Esophagus squamous epithelium (tissue), 5 donors: Measurements from ENCODE around the gene MEGF9. TPM values are rescaled to one million over a fixed set of nuclear protein-coding genes. Genes with fewer than 3 reads are reported as not detected.

Experiments
- DNase-seq: peaks from one replicate; lab custom pipeline; 2025; lab: John Stamatoyannopoulos, UW
- H3K27ac ChIP-seq, 4 donors: fragments of 200-600 bp; sonication (generic); one replicate each; pipeline ENCODE4 v1.5.1; 2016 to 2019; ENCODE audit warnings: mild to moderate bottlenecking in 1 of 4
- H3K27me3 ChIP-seq, 4 donors: fragments of 200-600 bp; sonication (generic); 1 replicate in 3 of 4; 2 replicates in 1 of 4; pipeline versions ENCODE4 v1.5.1 to v1.6.0; 2017 to 2021; ENCODE audit warnings: antibody characterized with exemption in 1 of 4
- H3K36me3 ChIP-seq, 3 donors: fragments of 200-600 bp; sonication (generic); one replicate each; pipeline ENCODE4 v1.5.1; 2016 to 2019
- H3K4me1 ChIP-seq, 3 donors: fragments of 200-600 bp; sonication (generic); one replicate each; pipeline ENCODE4 v1.5.1; 2017 to 2019
- H3K4me3 ChIP-seq, 4 donors: fragments of 200-600 bp; sonication (generic); 1 replicate in 3 of 4; 2 replicates in 1 of 4; pipeline ENCODE4 v1.5.1; 2016 to 2019; ENCODE audit warnings: mild to moderate bottlenecking in 2 of 4, moderate library complexity in 1 of 4
- H3K9me3 ChIP-seq, 3 donors: fragments of 200-600 bp; sonication (generic); one replicate each; pipeline ENCODE4 v1.5.1; 2016 to 2019
- POLR2A ChIP-seq, 4 donors: fragments of 450-650 bp; IDR thresholded peaks; one replicate each; pipeline ENCODE4 v1.6.1; 2017; ENCODE audit warnings: antibody characterized with exemption in 4 of 4, mild to moderate bottlenecking in 4 of 4, moderate library complexity in 3 of 4
- WGBS, 2 donors: methylation state at CpG; one replicate each; pipeline ENCODE4 v1.1.5; 2018; 5-methylcytosine and 5-hydroxymethylcytosine counted together
- intact Hi-C: fragments of 100-400 bp; cut with DNase I; formaldehyde crosslinking; loops from one replicate; pipeline ENCODE4 v1.15.0; 2022
- total RNA-seq, 4 donors: library from RNA; depleted of rRNA; stranded (reverse); fragments of >200 nt; gene quantifications; one replicate each; pipeline ENCODE4 v1.1.0, GENCODE V29; 2016
- TF ChIP-seq, protein P1 (sequence below), 6 experiments: fragments of 450-650 bp in 4 of 6; fragments of 200-600 bp in 2 of 6; sonication (generic) in 2 of 6; IDR thresholded peaks; one replicate each; pipeline ENCODE4 v1.5.1; 2016 to 2019; ENCODE audit warnings: antibody characterized with exemption in 6 of 6, mild to moderate bottlenecking in 4 of 6, moderate library complexity in 4 of 6
- donor health status: DM: yes; HTN: yes; CAD: no.

MEGF9 gene
- total RNA-seq, 4 donors from 2014 or later, result 16.2 to 20.8 (median 18.0) TPM

DNA sequence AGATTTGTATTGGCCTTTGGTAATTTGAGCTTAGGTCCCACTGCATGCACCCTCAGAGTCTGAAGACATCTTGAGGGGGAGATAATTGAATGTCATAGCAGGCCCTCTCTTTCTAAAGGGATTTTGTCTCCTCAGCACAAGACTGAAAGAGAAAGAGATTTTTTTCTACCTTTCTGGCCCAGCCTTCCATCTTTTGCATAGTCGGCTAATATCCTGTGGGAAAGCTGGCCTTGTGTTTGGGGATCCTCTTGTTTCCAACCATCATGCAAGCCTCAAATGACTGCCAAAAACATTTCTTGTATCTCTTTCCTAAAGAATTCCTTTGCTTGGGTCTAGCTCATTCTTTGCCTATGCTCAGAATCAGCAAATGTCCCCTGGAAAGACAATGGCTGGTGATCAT, 92.3 kb downstream of the MEGF9 start:
- Histone ChIP-seq H3K4me3 (no peak overlapping the region), H3K27ac (no peak overlapping the region), H3K27me3 (no peaks in the 10 kb centered on the region), H3K36me3 (peaks cover 0 to 19% (median 0%) of the 10 kb centered on the region in 3 donors), H3K4me1 (peaks cover 0 to 30% (median 8%) of the 10 kb centered on the region in 3 donors), H3K9me3 (no peaks in the 10 kb centered on the region)
- no peak for DNase-seq
- WGBS, 2 donors, result 88 to 93% methylated on average over 1 of the region's 1 CpG
- intact Hi-C loops, result no loop called here
- TF ChIP-seq, protein P1, sequence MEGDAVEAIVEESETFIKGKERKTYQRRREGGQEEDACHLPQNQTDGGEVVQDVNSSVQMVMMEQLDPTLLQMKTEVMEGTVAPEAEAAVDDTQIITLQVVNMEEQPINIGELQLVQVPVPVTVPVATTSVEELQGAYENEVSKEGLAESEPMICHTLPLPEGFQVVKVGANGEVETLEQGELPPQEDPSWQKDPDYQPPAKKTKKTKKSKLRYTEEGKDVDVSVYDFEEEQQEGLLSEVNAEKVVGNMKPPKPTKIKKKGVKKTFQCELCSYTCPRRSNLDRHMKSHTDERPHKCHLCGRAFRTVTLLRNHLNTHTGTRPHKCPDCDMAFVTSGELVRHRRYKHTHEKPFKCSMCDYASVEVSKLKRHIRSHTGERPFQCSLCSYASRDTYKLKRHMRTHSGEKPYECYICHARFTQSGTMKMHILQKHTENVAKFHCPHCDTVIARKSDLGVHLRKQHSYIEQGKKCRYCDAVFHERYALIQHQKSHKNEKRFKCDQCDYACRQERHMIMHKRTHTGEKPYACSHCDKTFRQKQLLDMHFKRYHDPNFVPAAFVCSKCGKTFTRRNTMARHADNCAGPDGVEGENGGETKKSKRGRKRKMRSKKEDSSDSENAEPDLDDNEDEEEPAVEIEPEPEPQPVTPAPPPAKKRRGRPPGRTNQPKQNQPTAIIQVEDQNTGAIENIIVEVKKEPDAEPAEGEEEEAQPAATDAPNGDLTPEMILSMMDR (IDR thresholded peaks at IDR 0.05), result no peak
- no peak for TF ChIP-seq POLR2A (IDR thresholded peaks at IDR 0.05)

DNA sequence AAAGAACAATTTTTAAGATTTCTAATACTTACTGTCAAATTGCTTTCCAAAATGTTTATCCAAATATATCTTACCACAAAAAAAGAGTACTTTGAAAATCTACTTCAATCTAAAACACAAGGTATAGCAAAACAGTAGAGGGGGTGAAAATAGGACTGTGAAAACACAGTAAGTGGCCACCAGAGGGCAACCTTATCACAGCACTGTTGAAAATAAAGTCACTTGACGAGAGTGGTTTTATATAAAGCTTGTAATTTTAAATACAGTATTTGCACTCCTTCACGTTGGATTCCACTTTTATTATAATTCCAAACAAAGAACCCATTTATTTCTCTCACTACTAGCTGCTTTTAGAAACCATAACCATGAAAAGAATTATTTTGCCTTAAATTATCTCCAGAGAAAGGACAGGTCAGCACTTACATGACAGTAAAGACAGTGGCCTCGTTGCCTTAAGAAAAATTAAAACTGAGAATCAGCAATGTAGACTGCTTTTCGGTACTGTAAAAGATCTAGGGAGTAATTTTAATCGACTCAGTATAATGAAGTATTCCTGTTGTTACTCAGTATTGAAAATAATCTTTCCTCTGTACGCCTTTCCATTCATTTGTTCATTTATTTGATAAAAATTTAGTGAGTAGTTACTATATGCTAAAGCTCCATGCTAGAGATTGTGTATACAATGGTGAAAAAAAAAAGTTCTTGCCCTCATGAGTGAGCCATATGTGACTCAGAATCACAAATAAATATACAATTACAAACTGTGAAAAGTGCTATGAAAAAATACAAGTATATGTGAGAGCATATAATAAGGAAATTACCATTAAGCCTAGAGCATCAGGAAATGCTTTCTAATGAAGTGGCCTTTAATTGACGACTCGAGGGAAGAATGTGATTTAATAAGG, 94.3 kb downstream of the MEGF9 start:
- Histone ChIP-seq H3K27ac (peak overlapping the region in 1 of 4 donors; percentile 38), H3K9me3 (no peaks in the 10 kb centered on the region), H3K27me3 (no peaks in the 10 kb centered on the region), H3K4me1 (peaks cover 0 to 26% (median 5%) of the 10 kb centered on the region in 3 donors), H3K4me3 (no peak overlapping the region), H3K36me3 (peaks cover 0 to 34% (median 0%) of the 10 kb centered on the region in 3 donors)
- intact Hi-C loops, result no loop called here
- 41 to 48% methylated on average over 8 of the region's 8 CpGs for WGBS, 2 donors
- TF ChIP-seq, protein P1 (IDR thresholded peaks at IDR 0.05), result peak; percentile 77 to 90 (median 82)
- TF ChIP-seq POLR2A (IDR thresholded peaks at IDR 0.05), result no peak
- no peak for DNase-seq

DNA sequence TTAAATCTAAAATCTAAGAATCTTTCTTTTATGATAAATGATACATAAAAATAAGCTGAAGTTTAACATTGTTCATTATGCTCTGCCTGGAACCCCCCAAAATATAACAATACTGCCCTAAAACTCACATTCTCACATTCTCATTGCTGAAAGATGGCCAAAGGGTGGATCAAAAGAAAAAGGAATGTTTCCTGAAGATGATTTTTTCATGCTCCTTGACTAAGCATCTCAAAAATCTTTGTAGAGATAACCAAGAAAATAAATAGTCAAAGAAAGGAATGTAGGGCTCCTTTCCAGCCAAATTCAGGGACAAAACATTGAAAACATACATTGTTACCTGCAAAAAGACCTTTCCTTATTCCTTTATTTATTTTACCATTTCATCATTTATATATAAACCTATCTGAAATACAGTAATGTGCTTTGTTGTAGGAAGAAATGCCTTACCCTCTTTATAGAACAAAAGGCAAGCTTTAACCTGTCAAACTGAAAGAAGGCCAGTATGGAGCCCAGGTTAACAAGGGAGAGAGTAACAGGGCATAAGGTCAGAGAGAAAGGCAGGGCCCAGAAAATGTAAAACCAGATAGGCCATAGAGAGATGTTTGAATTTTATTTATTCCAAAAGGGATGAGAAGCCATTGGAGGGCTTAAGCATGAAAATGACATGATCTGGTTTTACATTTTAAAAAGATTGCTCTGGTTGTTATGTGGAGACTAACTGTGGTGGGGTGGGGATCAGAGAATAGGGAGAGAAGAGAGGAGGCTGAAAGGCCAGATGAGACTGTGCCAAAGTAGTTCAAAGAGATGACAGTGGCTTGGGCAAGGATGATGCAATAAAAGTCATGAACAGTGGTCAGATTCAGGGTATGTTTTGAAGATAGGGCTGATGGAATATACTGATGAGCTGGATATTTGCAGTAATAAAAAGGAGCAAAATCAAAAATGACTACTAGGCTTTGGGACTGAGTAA, 97.0 kb downstream of the MEGF9 start:
- H3K27me3 ChIP-seq, result no peaks in the 10 kb centered on the region
- H3K4me3 ChIP-seq, result no peak overlapping the region
- intact Hi-C loops, result no loop called here
- H3K9me3 ChIP-seq, result no peaks in the 10 kb centered on the region
- peaks cover 0 to 22% (median 3%) of the 10 kb centered on the region in 3 donors for H3K4me1 ChIP-seq
- peaks cover 0 to 34% (median 0%) of the 10 kb centered on the region in 3 donors for H3K36me3 ChIP-seq
- DNase-seq, result no peak
- no peak for TF ChIP-seq POLR2A (IDR thresholded peaks at IDR 0.05)
- TF ChIP-seq, protein P1 (IDR thresholded peaks at IDR 0.05), result no peak
- no peak overlapping the region for H3K27ac ChIP-seq

DNA sequence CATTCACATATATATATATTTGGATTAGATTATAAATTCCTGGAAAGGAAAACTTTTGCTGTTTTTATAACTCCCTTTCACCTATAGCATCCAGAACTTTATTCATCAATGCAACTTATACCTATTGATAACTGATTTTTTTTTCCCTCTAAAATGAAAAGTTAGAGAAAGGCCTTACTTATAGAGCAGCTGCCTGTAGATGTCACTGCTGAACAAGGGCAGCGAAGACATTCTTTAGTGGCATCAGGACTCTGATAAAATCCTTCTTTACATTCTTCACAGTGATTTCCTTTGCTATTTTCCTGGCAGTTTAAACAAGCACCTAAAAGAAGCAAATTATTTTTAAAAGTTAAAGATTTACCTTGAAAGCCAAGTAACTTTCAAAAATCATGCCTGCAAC, 102.1 kb downstream of the MEGF9 start:
- WGBS, 2 donors, result 85 to 94% methylated on average over 1 of the region's 1 CpG
- Histone ChIP-seq H3K27ac (no peak overlapping the region), H3K4me1 (peaks cover 0 to 5% (median under 1%) of the 10 kb centered on the region in 3 donors), H3K4me3 (no peak overlapping the region), H3K36me3 (peaks cover 0 to 53% (median 0%) of the 10 kb centered on the region in 3 donors), H3K27me3 (no peaks in the 10 kb centered on the region), H3K9me3 (no peaks in the 10 kb centered on the region)
- intact Hi-C loops, result no loop called here
- TF ChIP-seq, protein P1 (IDR thresholded peaks at IDR 0.05), result no peak
- no peak for TF ChIP-seq POLR2A (IDR thresholded peaks at IDR 0.05)
- no peak for DNase-seq
